Right atrium auricular region (tissue), 2 donors: ENCODE data around the gene PTGR1. TPM values are rescaled to one million over a fixed set of nuclear protein-coding genes. Genes with fewer than 3 reads are reported as not detected.
A peak's percentile ranks its signal among the peaks of the same experiment; 100 is the strongest.

Experiments used
- DNase-seq: peaks from one replicate; pipeline ENCODE4 v3.0.0-alpha.2; 2019; ENCODE audit warnings: low spot score
- H3K27ac ChIP-seq, 2 donors: fragments of 200-600 bp; sonication (generic); 1 replicate in 1 of 2; 2 replicates in 1 of 2; pipeline ENCODE4 v1.5.1; 2016 to 2019
- H3K27me3 ChIP-seq, 2 donors: fragments of 200-600 bp; sonication (generic); one replicate each; pipeline versions ENCODE4 v1.5.1 to v1.6.0; 2017 to 2019
- H3K36me3 ChIP-seq: fragments of 200-600 bp; sonication (generic); one replicate; pipeline ENCODE4 v1.5.1; 2016
- H3K4me1 ChIP-seq, 2 donors: fragments of 200-600 bp; sonication (generic); one replicate each; pipeline versions ENCODE4 v1.5.1 to v1.6.0; 2017 to 2019
- H3K4me3 ChIP-seq, 2 donors: fragments of 200-600 bp; sonication (generic); 1 replicate in 1 of 2; 2 replicates in 1 of 2; pipeline ENCODE4 v1.5.1; 2017 to 2019; ENCODE audit warnings: mild to moderate bottlenecking in 1 of 2, moderate library complexity in 1 of 2
- H3K9me3 ChIP-seq, 2 donors: fragments of 200-600 bp; sonication (generic); one replicate each; pipeline ENCODE4 v1.5.1; 2019
- total RNA-seq, 2 donors: library from RNA; depleted of rRNA; stranded (reverse); fragments of >200 nt; gene quantifications; one replicate each; pipeline ENCODE4 v1.1.0, GENCODE V29; 2016
- TF ChIP-seq, protein P1 (sequence below), 2 donors: fragments of 200-600 bp; sonication (generic); IDR thresholded peaks; one replicate each; pipeline ENCODE4 v1.5.1; 2019; ENCODE audit warnings: antibody characterized with exemption in 2 of 2

Gene PTGR1
- total RNA-seq, 2 donors from 2014 or later = 23.9 to 38.8 TPM

DNA sequence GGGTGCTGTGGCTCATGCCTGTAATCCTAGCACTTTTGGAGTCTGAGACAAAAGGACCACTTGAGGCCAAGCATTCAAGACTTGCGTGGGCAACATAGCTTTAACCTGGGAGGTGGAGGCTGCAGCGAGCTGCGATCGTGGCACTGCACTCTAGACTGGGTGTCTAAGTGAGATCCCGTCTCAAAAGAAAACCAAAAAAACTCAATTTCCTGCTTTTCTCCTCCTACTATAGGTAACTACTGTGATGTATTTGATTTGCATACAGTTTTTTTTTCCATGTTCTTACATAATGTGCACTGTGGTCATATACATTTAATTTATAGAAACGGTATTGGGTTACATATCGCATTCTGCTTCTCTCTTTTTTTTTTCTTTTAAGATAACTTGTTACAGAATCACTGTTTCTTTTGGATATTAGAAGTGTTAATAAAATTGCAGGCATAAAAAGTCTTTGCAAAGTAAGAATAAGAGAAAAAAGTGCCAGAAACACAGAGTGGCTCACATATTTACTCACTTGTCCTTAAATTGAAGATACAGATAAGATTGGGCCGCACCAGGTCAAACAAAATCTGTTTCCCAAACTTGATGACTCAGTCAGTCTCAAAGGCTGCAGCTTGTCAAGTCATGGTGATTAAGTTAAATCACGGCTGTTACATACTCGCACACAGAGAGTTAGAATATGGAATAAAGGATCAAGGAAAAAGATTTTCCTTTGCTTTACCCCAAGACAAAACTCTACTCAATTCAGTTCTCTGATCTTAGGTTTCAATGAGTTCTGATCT is 2.0 kb upstream of the PTGR1 start:
- no peak for DNase-seq
- Histone ChIP-seq H3K4me1 (peaks cover 0 to 6% of the 10 kb centered on the region in 2 donors), H3K9me3 (no peaks in the 10 kb centered on the region), H3K36me3 (peaks cover 2% of the 10 kb centered on the region), H3K27ac (no peak overlapping the region), H3K27me3 (no peaks in the 10 kb centered on the region), H3K4me3 (no peak overlapping the region)
- TF ChIP-seq, protein P1, sequence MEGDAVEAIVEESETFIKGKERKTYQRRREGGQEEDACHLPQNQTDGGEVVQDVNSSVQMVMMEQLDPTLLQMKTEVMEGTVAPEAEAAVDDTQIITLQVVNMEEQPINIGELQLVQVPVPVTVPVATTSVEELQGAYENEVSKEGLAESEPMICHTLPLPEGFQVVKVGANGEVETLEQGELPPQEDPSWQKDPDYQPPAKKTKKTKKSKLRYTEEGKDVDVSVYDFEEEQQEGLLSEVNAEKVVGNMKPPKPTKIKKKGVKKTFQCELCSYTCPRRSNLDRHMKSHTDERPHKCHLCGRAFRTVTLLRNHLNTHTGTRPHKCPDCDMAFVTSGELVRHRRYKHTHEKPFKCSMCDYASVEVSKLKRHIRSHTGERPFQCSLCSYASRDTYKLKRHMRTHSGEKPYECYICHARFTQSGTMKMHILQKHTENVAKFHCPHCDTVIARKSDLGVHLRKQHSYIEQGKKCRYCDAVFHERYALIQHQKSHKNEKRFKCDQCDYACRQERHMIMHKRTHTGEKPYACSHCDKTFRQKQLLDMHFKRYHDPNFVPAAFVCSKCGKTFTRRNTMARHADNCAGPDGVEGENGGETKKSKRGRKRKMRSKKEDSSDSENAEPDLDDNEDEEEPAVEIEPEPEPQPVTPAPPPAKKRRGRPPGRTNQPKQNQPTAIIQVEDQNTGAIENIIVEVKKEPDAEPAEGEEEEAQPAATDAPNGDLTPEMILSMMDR (IDR thresholded peaks at IDR 0.05) = no peak

GRCh38 chr9:111599955-111600343 is 502 bp upstream of the PTGR1 start:
- Histone ChIP-seq H3K27me3 (no peaks in the 10 kb centered on the region), H3K27ac (peak overlapping the region; percentile 85 to 86), H3K4me1 (peaks cover 0 to 6% of the 10 kb centered on the region in 2 donors), H3K4me3 (peak overlapping the region; percentile 64 to 76), H3K36me3 (peaks cover 17% of the 10 kb centered on the region), H3K9me3 (no peaks in the 10 kb centered on the region)
- TF ChIP-seq, protein P1 (IDR thresholded peaks at IDR 0.05) = no peak
- DNase-seq = no peak

- Histone ChIP-seq H3K27ac (peak overlapping the region; percentile 85 to 86), H3K9me3 (no peaks in the 10 kb centered on the region), H3K36me3 (peaks cover 27% of the 10 kb centered on the region), H3K4me3 (peak overlapping the region; percentile 64 to 76), H3K27me3 (no peaks in the 10 kb centered on the region), H3K4me1 (peaks cover 0 to 6% of the 10 kb centered on the region in 2 donors)
- peak; percentile 74 for DNase-seq
- TF ChIP-seq, protein P1 (IDR thresholded peaks at IDR 0.05) = no peak
These were observed 735 bp downstream of the PTGR1 start for GRCh38 chr9:111598733-111599091.

- H3K9me3 ChIP-seq = no peaks in the 10 kb centered on the region
- peak overlapping the region; percentile 85 to 86 for H3K27ac ChIP-seq
- no peaks in the 10 kb centered on the region for H3K27me3 ChIP-seq
- H3K36me3 ChIP-seq = peaks cover 33% of the 10 kb centered on the region
- TF ChIP-seq, protein P1 (IDR thresholded peaks at IDR 0.05) = peak; percentile 62 to 84
- peak; percentile 66 for DNase-seq
- peak overlapping the region; percentile 64 to 76 for H3K4me3 ChIP-seq
- peaks cover 0 to 6% of the 10 kb centered on the region in 2 donors for H3K4me1 ChIP-seq
These were observed 1.4 kb downstream of the PTGR1 start for GRCh38 chr9:111597852-111598732.

- Histone ChIP-seq H3K4me1 (no peaks in the 10 kb centered on the region), H3K36me3 (peaks cover 41% of the 10 kb centered on the region), H3K27me3 (no peaks in the 10 kb centered on the region), H3K4me3 (no peak overlapping the region), H3K27ac (no peak overlapping the region), H3K9me3 (no peaks in the 10 kb centered on the region)
- TF ChIP-seq, protein P1 (IDR thresholded peaks at IDR 0.05) = no peak
- no peak for DNase-seq
These were observed 10.6 kb downstream of the PTGR1 start for GRCh38 chr9:111588846-111589245.
